NCI-H446 (cell line): ENCODE results near the gene SLC22A12.

ENCODE experiments used
- DNase-seq, 2 experiments: peaks; one replicate each; lab custom pipeline; 2025; lab: John Stamatoyannopoulos, UW

The SLC22A12 gene

DNA sequence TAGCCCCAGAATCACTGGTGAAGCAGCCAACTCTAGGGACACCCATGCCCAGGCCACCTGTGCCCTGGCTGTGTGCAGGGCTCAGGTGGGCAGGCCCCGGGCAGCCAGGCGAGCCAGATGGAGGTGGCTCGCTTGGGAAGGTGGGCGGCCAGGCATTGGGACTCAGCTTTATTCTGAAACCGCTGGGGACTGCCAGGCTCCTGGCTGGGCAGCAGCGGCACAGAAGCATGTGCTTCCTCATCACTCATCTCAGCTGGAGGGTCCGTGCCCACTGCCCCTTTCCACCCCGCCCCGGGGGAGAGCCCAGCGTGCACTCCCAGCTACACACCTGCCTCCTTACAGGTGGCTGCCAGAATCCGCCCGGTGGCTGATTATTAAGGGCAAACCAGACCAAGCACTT lies 27.1 kb upstream of the SLC22A12 start:
- DNase-seq: no peak

DNA sequence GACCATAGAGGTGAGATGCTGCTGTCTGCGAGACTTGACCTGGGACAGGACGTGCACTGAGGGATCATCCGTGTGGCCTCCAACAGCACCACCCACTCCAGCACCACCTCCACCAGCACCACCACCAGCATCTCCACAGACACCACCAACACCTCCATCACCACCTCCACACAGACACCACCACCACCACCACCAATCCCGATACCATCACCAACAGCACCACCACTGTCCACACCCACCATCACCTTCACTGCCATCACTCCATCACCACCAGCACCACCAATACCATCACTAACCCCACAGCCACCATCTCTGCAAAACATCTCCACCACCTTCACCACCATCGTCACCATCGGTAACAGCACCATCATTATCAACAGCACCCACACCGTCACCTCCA lies 26.6 kb upstream of the SLC22A12 start:
- no peak for DNase-seq

DNA sequence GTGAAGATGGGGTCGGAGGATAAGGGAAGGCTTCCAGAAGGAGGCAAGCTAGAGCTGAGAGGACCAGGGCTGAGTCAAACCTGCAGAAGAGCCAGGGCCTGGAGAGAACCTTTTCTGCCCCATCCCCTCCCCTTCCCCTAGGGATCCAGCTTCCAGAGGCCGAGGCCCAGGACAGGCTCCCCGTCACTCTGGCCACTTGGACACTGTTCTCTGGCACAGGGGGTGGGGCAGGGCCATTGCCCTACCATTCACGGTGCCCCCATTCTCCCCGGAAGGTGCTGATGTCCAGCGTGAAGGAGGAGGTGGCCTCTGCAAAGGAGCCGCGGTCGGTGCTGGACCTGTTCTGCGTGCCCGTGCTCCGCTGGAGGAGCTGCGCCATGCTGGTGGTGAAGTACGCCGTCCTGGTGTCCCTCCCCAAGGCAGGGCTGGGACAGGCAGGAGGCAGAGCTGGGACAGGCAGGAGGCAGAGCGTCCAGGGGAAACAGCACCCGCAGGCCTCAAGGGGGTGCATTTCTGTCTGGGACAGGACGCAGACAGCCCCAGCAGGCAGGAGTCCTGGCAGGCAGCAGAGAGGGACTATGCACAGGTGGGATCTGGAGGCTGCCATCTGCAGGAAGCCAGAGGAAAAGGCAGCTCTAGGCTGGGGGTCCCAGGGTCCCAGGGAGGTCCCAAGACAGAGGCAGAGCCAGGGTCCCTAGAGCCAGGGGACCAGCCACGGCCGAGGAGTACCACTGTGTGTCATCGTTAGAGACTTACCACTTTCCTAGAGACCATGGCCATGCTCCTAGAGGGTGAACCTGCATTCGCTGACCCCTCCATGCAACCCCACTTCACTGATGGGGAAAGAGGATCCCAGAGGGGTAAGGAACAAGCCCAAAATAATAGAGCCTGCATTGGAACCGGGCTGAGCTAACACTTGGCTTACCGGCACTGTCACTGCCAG lies 25.8 kb upstream of the SLC22A12 start:
- no peak for DNase-seq

DNA sequence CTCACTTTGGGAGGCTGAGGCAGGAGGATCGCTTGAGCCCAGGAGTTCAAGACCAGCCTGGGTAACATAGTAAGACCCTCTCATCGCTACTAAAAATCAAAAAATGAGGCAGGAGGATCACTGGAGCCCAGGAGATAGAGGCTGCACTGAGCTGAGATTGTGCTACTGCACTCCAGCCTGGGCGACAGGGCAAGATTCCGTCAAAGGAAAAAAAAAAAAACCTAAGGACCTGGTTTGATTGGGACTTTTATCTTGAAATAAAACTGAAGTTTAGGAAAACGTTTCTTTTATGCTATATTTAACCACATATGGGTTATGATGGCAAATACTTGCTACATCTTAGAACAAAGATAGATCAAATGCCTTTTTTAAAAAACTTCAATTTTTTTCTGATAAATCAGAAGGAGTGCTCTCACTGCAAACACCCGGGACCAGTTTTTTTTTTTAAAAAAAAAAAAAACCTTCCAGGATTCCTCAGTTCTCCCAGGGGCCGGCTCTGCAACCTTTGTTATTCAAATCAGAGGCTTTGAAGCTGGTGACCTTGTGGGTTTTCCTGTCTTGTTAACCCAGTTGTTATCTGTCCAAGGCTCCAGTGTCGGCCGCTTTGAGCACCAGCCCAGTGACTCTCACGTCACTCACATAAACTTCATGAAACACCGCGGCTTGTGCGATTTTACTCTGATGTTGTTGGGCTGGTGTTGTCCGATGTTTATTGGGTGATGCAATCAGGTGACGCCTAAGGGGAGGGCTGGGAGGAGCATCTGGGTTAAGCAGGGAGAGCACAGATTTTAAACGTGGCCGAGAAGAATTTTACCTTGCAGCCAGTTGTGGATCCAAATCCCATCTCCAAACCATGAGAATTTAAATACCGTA lies 24.7 kb upstream of the SLC22A12 start:
- no peak for DNase-seq

DNA sequence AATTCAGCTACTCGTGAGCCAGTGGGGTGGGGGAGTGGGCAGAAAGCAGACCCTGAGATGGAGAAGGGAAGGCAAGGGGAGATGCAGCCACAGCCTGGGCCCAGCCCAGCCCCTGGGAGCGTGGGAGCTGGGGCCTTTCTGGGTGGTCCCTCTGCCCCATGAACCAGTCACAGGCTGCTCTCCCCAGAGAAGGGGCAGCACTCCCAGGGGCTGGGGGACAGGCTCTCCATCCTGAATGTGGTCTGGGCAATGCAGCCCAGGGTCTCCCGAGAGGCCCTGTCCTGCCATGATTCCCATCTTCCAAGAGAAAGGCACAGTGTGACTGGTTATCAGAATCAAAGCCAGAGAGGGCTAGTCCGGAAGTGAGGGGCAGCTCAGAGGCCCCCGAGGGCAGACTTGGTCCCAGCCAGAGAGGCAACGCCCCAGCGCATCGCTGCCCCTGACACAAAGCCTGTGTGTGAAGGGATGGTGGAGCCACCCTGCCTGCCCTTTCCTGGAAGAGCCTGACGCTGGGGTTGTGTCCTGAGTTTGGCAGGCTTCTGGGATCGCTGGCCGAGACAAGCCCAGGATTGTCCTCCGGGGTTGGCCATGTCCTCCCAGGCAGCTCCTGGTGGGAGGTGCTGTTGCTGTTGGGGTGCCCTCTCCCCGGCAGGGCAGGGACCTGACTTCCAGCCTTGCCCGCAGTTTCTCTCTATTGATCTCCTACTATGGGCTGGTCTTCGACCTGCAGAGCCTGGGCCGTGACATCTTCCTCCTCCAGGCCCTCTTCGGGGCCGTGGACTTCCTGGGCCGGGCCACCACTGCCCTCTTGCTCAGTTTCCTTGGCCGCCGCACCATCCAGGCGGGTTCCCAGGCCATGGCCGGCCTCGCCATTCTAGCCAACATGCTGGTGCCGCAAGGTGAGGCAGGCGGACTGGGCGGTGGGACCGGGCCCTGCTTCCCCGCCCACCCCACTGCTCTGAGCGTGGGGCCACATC lies 23.8 kb upstream of the SLC22A12 start:
- no peak for DNase-seq

DNA sequence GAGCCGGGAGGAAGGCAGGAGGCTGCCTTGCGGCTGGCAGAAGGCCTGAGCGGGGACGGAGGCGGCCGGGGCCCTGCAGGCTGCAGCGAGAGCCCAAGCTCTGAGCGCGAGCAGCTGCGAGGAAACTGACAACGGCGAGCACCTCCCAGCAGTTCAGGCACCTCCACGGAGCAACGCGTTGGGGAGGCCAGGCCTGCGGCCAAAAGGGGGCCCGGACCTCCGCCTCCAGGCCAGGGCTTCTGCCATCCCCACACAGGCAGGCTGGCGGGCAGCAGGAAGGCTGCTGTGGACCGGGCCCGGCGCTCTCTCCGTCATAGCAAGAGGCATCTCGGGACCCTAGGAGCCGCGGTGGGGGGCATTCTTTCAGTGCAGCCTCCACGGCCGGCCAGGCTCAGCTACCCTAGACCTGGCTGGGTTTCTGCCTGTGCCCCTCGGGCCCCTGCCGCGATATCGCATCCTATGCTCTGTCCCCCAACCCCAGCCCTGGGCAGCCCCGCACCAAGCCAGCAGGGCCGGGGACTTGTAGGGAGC lies 22.9 kb upstream of the SLC22A12 start:
- DNase-seq: no peak

DNA sequence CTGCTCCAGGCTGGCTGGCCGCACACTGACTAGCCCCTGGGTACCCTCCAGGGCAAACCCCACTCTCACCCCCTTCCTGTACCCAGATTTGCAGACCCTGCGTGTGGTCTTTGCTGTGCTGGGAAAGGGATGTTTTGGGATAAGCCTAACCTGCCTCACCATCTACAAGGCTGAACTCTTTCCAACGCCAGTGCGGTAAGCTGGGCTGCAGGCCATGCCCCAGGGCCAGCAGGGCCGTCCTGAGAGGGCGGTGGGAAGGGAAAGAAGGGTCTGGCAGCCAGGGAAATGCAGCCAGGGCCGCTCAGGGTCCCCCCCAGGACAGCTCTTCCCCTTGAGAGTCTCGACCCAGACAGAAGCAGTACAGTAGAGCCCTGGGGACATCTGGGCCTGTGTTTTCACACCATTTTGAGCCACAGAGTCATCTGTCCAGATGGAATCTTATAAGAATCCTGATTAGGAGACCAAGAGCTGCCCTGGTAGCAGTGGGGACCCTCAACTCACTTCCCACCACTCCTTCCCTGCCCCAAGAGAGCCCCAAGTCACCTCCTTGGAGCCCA lies 22.4 kb upstream of the SLC22A12 start:
- DNase-seq: no peak

DNA sequence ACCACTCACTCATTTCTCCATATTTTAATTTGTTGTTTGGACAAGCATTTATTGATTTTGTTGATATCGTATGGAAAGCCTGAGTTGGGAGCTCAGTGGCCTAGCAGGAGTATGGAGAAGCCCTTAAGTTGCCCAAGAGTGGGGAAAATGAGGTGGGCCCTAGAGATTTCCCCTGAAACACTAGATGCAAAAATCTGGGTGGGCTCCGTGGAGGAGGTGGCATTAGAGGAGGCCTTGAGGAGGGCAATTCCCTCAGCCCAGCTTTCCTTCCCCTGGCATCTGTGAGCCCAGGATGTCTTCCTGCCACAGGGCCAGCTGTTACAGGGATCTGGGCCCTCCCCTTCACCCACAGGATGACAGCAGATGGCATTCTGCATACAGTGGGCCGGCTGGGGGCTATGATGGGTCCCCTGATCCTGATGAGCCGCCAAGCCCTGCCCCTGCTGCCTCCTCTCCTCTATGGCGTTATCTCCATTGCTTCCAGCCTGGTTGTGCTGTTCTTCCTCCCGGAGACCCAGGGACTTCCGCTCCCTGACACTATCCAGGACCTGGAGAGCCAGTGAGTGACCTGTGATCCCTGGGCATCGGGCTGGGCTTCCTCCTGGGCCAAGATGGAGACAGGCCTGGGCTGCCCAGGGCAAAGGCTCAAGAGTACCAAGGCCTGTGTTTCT lies 21.6 kb upstream of the SLC22A12 start:
- DNase-seq: no peak

DNA sequence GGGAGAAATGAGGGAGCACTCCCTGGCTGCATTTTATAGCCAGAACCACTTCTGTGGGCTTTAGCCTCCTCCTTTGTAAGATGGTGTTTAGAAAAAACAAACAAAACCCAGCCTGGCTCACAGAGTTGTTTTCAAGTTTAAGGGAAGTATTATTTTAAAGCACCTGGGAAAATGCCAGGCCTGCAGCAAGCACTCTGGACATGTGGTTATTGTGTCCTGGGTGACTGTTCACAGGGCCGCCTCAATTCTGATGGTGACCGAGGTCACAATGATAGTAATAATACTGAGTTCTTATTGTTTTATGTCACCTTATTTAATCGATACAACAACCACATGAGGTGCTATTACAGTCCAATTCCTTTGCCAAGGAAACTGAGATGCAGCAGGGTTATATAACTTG lies 20.7 kb upstream of the SLC22A12 start:
- DNase-seq: no peak

DNA sequence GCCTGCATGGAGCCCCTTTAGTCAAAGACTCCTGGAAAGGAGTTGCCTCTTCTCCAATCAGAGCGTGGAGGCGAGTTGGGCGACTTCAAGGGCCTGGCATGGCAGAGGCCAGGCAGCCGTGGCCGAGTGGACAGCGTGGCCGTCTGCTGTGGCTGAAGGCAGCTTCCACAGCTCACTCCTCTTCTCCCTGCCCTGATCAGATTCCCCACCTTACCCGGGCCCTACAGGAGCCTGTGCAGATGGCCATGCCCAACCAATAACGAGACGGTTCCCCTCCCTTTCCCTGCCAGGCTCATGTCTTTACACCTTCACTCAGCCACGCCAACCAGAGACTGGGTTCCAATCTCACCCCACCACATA lies 20.0 kb upstream of the SLC22A12 start:
- DNase-seq: no peak

DNA sequence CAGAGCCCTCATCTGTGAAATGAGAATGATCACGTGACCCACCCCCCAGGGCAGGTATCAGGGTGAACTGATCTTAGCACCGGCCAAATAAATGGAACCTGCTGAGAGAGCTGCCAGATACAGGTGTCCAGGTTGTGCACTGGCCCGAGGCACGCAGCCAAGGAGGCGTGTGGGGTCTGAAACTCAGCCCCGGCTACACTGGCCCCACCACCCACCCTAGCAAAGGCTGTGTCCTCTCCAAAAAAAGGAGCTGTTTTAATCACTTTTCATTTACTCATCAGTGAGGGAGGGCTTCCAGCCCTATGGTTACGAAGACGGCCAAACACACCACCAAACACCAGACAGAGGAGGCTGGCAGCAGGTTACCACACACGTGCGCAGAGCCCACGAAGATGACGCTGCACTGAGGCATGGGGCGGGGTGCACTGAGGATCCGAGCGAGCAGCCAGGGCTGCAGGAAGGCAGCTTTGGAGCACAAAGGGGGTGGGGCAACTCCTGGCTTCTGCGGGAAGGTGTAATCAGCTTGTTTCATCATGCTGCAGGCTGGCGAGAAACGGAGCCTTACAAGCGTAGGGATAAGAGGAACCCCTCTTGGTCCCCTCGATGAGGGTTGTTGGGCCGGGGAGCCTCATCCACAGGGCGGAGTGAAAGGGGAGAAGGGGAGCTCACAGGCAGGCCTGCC lies 19.5 kb upstream of the SLC22A12 start:
- DNase-seq: no peak

DNA sequence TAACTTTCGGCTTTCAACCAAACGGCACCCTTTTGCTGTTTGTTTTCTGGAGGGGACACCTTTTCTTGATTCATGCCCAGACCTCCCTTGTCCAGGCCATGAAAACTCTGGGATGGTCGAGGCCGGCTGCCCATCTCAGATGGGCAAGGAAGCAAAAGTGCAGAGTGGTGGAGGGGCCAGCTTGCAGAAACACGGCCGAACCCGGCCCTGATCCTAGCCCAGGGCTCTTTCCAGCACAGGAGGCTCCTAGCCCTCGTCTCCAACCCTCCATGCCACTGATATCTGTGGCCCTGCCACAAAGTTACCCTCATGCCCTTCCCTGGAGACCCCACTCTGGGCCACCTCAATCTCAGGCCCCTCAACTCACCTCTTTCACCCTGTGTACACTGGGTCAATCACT lies 18.9 kb upstream of the SLC22A12 start:
- DNase-seq: no peak

DNA sequence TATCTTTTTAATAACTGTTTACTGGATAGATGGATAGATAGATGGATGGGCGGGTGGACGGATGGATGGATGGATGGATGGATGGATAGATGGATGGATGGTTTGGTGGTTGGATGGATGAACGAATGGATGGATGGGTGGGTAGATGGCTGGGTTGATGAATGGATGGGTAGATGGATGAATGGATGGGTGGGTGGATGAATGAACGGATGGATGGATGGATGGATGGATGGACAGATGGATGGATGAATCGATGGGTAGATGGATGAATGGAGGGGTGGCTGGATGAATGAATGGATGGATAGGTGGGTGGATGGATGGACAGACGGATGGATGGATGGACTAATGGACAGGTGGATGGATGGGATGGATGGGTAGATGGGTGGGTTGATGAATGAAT lies 13.8 kb upstream of the SLC22A12 start:
- no peak for DNase-seq

DNA sequence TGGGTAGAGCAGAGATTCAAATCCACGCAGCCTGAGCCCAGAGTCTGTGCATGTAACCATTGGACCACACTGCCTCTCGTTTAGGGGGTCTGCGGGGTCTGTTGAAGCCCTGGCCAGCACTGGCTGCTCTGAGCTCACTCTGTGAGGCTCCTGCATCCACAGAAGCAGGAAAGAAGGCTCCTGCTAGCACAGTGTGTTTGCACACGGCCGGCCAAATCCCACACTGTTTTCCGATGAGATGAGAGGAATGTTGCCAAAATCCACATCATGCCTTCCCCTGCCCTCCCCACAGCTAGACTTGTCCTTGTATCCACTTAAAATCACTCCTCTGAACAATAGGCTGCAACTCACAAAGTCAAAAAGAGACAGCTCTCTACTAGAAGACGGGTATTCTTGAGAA lies 10.6 kb upstream of the SLC22A12 start:
- peak in 1 of 2 experiments; percentile 29 for DNase-seq

DNA sequence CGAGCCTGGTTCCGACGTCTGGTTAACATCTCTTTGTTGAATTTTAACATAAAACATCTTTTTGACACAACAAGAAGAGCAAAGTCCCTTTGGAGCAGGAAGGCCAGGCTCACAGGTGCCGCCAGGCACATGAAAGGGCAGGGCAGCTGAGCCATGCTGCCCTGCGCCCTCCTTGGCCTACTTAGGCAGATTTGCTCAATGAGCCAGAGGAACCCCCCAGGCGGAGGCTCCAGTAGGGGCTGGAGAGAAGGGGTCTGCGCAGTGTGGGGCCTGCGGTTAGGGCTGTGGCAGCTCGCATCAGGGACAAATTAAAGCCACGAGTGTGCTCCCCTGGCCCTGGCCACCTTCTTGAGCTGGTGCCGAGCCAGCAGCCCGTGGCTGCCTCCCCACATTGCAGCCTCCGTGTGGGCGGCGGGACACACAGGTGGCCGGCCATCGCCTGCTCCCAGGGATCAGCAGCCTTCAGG lies 9.9 kb upstream of the SLC22A12 start:
- DNase-seq: no peak

DNA sequence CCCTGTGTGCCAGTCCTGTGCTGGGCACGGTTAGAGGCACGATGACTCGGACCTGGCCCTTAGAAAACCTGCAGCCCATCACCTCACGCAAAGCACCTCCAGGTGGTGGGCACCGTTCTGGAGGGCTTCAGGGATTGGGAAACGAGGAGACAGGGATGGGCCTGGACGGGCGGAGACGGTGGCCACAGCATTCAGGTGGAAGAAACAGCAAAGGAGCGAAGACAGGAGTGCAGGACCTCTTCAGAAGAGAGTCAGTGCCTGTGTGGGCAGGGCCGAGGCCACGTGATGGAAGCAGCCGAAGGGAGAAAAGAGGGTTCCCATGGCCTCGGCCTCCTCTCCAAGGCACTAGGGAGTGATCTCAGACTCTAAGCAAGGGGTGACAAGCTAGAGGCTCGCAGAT lies 8.1 kb upstream of the SLC22A12 start:
- DNase-seq: no peak

DNA sequence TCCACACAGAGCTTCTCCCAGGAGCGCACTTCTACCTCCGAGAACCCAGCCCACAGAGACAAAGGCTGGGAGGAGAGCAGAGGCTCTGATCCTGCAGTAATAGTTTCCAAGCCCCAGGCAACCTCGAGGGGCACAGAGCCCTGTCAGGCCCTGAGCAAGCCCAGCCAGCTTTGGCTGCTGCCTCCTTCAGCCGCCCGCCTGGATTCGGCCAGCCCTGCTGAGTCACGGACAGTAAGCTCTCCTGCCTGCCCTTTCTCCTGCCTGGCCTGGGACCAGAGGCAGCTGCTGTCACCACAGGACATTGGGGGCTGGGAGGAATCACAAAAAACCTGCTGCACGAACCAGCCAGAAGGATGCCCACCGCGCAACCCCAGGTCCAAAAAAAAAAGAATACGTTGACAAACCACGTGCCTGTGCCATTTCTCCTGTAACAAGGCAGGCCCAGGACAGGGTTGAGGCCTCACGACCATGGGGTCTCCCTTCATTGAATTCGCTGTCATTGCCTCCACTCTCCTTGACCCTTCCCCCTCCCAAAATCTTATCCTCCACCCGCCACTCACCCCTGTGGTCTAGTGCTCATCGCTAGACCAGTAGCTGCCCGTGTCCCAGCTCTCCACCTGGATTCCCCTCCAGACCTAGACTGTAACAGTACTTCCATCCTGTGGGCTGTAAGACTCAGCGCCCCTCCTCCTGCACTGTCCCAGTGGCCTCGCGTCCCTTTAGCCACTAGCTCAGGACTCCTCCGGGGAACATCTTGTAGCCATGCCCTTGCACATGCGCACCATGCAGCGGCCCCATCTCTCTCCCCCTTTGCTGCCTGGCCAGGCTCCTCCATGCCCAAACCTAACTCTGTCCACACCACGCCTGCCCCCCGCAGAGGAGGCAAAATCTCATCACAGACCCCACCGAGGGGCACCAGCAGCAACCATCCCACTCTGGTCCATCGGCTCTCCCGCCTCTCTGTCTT lies 7.4 kb upstream of the SLC22A12 start:
- DNase-seq: no peak

DNA sequence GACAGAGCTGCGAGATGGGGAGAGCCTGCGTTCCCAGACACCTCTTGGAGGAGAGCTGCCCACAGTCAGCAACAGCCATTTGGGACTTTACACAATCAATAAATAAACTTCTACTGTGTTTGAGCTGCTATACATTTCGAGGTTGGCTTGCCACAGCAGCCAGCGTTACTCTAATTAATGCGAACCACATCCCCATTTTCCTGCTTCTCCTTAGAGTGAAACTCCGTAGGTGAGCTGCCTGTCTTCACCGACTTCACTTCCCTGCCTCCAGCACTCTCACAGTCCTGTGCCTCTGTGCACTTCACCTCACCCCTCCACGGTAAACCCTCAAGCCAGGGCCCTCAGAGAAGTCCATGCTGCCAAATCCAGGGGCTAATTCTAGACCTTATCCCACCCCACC lies 5.9 kb upstream of the SLC22A12 start:
- DNase-seq: no peak

DNA sequence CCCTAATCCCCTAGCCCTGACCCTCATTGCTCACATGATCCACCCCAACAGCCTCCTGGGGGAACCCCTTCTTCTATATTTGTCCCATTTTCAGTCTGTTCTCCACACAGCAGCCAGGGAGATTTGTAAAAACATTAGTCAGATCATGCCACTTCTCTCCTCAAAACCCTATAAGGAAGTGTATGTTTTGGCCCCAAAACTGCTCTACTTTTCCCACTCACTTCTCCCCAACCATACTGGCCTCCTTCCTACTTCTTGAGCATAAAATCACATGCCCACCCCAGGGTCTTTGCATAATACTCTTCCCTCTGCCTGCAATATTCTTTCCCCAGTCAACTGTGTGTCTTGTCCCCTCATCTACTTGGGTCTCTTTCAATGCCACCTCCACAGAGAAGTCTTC lies 4.7 kb upstream of the SLC22A12 start:
- DNase-seq: no peak
